Activated CD4-positive, alpha-beta T cell treated with anti-CD3 and anti-CD28 coated beads, Interleukin-2, Interleukin-4, amounts not matched to agents 100 ng/mL and 50 ng/mL, durations not matched to agents 16 hours and 8 hours (primary cell): ENCODE results near the gene GNL2.
"Not testable (repeated sequence)": the region's sequence is repeated elsewhere in the genome, so short reads cannot be mapped to it uniquely, and the experiment has no call there.

ENCODE experiments used
- DNase-seq: peaks from one replicate; pipeline ENCODE4 v3.0.0-alpha.2; 2020; ENCODE audit warnings: low spot score

Gene GNL2

DNA sequence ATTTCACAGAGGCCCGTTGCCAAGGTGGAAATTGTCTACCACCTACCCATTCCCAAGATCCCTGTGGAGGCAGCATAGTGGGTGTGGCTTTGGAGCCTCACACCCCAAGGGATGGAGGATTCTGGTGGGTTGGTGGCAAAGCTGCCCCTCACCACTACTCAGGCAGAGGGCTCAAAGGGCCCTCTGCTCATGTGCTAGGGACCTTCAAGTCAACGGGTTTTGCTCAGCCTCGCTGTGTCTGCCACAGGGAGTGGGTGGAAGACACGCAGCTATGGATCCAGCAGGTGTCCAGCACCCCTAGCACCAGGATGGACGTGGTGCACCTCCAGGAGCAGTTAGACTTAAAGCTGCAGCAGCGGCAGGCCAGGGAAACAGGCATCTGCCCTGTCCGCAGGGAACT is 36.7 kb downstream of the GNL2 start:
- no peak for DNase-seq

DNA sequence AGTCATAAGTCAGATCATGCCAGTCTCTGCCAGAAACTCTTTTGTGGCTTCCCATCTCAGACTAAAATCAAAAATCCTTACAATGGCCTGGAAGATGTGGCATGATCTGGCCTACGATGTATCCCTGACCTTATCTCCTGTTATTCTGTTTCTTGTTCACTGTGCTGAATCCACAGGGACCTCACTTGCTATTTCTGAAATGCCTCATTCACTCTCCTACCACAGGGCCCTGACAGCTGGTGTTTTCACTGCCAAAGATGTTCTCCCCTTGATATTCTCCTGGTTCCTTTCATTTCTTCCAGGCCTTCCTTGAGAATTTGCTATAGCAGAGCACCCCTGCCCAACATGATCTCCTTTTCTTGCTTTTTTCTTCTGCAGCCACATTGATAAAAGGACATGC is 37.3 kb downstream of the GNL2 start:
- DNase-seq, result no peak

DNA sequence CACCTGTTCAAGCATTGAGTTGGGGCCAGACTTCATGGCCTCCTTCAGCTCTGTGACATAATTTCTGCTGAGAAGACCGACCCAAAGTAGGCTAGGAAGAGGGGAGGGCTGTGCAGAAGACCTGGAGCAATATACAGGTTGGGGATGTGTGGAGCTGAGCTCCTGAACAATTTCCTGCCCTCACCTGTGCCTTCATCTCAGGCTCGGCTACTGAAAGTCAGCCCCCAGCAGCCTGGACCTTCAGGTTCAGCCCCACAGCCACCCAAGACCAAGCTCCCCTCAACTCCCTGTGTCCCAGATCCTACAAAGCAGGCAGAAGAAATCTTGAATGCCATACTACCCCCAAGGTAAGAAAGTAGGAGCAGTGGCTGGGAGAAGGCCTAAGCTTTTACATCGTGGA is 38.3 kb downstream of the GNL2 start:
- DNase-seq, result no peak

- peak; percentile 33 for DNase-seq
These were observed 39.0 kb downstream of the GNL2 start, which contains the start of gene DNALI1 for GRCh38 chr1:37556712-37557196. Gene DNALI1, plus strand, starts transcription at chr1:37556940. Its CDS starts 55 bp downstream, at chr1:37556995.

- DNase-seq, result peak; percentile 94
These were observed 41.6 kb downstream of the GNL2 start, which contains the start of gene SNIP1 for GRCh38 chr1:37553927-37554808. Gene SNIP1, minus strand, starts transcription at chr1:37554293. Its CDS starts 64 bp downstream, at chr1:37554229.

DNA sequence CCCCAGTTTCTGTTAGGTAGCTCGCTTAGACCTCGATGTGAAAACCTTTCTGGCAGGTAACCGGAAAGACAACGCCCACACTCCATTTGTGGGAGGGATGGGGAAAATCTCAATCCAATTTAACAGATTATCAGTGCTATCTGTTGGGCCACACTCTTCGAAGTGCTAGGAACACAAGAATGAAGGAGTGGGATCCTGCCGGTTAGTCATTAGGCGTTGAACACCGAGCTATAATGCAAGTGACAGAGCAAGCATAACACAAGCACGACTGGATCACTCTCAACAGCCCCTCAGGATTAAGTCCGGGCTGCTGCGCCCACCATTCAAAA is 42.2 kb downstream of the GNL2 start:
- DNase-seq, result no peak

GRCh38 chr1:37549341-37549740 is 46.4 kb downstream of the GNL2 start:
- no peak for DNase-seq

GRCh38 chr1:37545019-37545418 is 50.7 kb downstream of the GNL2 start:
- DNase-seq, result no peak

- DNase-seq, result no peak
These were observed 51.2 kb downstream of the GNL2 start for GRCh38 chr1:37544530-37544929.

- no peak for DNase-seq
These were observed 55.5 kb downstream of the GNL2 start for GRCh38 chr1:37540036-37540785.

- DNase-seq, result not testable (repeated sequence)
These were observed 56.6 kb downstream of the GNL2 start for GRCh38 chr1:37539154-37539553.

- DNase-seq, result no peak
These were observed 58.4 kb downstream of the GNL2 start for GRCh38 chr1:37537378-37537777.

- DNase-seq, result no peak
These were observed 62.2 kb downstream of the GNL2 start for GRCh38 chr1:37533317-37534093.

DNA sequence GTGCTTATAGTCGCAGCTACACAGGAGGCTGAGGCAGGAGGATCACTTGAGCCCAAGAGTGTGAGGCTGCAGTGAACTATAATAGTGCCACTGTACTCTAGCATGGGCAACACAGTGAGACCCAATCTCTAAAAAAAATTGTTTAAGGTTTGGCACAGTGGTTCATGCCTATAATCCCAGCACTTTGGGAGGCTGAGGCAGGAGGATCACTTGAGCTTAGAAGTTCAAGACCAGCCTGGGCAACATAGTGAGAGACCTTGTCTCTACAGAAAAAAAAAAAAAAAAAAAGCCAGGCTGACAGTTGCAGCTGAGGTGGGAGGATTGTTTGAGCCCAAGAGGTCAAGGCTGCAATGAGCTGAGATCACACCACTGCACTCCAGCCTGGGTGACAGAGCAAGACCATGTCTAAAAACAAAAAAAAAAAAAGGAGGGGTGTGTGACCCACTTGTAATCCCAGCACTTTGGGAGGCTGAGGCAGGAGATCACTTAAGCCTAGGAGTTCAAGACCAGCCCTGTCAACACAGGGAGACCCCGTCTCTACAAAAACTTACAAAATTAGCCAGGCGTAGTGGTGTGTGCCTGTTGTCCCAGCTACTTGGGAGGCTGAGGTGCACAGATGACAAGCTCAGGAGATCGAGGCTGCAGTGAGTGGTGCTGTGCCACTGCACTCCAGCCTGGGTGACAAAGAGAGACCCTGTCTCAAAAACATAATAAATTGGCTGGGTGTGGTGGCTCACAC is 63.1 kb downstream of the GNL2 start:
- DNase-seq, result not testable (repeated sequence)

GRCh38 chr1:37529888-37530287 is 65.8 kb downstream of the GNL2 start:
- not testable (repeated sequence) for DNase-seq

DNA sequence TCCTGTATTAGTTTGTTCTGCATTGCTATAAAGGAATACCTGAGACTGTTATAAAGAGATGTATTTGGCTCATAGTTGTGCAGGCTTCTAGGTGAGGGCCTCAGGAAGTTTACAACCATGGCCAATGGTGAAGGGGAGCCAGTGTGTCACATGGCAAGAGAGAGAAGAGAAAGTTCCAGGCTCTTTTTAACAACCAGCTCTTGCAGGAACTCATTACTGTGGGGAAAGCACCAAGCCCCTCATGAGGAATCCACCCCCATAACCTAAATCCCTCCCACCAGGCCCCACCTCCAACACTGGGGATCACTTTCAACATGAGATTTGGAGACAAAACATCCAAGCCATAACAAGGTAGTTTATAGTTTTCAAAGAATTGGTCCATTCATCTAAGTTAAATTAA is 76.1 kb downstream of the GNL2 start:
- no peak for DNase-seq

GRCh38 chr1:37518929-37519328 is 76.8 kb downstream of the GNL2 start:
- DNase-seq, result peak; percentile 49

DNA sequence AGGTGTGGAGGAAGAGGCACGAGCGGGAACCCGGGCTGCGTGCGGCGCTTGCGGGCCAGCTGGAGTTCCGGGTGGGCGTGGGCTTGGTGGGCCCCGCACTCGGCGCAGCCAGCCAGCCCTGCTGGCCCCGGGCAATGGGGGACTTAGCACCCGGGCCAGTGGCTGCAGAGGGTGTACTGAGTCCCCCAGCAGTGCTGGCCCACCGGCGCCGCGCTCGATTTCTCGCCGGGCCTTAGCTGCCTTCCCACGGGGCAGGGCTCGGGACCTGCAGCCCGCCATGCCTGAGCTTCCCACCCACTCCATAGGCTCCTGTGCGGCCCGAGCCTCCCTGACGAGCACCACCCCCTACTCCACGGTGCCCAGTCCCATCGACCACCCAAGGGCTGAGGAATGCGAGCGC is 77.5 kb downstream of the GNL2 start:
- not testable (repeated sequence) for DNase-seq

GRCh38 chr1:37517569-37517968 is 78.2 kb downstream of the GNL2 start:
- DNase-seq, result no peak
